ENCODE results near the gene PRR5. TPM values are rescaled to one million over a fixed set of nuclear protein-coding genes. Genes with fewer than 3 reads are reported as not detected.
A peak's percentile ranks its signal among the peaks of the same experiment; 100 is the strongest.

Gene PRR5
- total and polyA plus RNA-seq, 3 experiments from 2014 or later, result 26.4 to 175 (median 29.9) TPM

DNA sequence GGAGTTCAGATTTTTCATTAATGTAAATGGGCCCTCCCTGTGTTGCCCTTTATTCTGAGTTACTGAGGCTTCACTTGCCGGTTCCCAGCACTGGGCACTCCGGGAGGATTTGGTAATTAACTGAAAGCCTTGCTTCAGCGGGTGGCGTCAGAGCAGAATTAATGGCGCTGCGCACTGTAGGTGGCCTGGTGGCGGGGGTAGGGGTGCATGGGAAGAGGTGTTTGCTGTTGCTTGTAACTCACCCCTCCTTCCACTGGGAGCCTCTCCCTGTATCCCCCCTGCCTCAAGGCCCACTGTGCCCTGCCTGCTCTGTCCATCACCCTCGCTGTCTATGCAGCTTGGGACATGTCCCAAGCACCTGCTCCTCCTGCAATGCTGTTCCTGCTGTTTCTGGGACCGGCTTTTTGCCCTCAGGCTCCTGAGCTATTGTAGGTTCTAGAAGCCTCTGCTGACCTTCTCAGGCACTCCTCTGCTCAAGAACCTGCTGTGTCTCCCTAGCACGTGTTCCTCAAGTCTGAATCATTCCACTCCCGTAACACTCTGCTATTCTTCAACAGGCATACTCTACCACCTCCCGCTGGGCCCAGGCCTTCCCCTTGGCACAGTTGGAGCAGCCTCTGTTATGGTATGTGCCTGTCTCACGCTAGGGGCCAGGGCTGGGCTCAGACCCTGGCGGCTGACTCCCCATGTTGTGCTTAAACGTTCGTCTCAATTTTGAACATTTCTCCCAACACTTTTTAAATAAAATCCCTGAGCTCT is 74.8 kb downstream of the PRR5 start:
- Histone ChIP-seq H3K4me1 (ENCODE audit: insufficient read depth, low read length) (no peaks in the 10 kb centered on the region), H3K27ac (ENCODE audit: low read depth, low read length) (no peak overlapping the region), H3K27me3 (ENCODE audit: insufficient read depth, low read length, poor library complexity, severe bottlenecking) (no peaks in the 10 kb centered on the region), H3K9me3 (ENCODE audit: low read length) (no peaks in the 10 kb centered on the region), H3K4me3 (ENCODE audit: low read length) (no peak overlapping the region), H3K36me3 (ENCODE audit: insufficient read depth, low read length) (no peaks in the 10 kb centered on the region)
- peaks cover 5 to 14% of the 10 kb centered on the region in 2 donors for H3K27me3 Mint-ChIP-seq
- H3K36me3 Mint-ChIP-seq, result peaks cover under 1 to 17% (median 3%) of the 10 kb centered on the region in 3 donors
- peaks cover 15 to 20% (median 17%) of the 10 kb centered on the region in 5 donors for H3K9me3 Mint-ChIP-seq
- no peak overlapping the region for H3K4me3 Mint-ChIP-seq
- POLR2A ChIA-PET, result no interaction called here
- CTCF ChIA-PET, result interaction anchor here (1.7 kb wide), 1 partner anchor 17 kb away, joined by 3 read pairs; no protein-coding TSS in a partner anchor
- H3K4me1 Mint-ChIP-seq, result no peaks in the 10 kb centered on the region
- H3K27ac Mint-ChIP-seq, result no peak overlapping the region
- no peak for DNase-seq

DNA sequence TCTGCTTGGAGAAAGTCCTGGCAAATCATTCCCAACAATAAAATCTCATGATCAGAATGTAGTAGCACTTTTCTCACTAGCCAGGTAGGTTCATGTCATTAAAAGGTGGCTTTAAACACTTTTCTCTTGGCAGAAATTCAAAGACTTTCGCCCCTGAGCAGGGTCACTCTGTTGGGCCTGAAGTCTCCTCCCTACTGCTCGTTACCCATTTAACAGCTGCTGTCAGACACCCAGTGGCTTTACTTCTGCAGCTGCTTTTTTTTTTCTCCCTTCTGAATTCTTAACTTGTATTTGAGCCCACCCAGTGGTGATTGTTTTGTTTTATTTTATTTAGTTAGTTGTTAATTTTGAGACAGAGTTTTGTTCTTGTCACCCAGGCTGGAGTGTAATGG is 75.4 kb downstream of the PRR5 start:
- H3K4me1 Mint-ChIP-seq, result no peaks in the 10 kb centered on the region
- Histone ChIP-seq H3K4me3 (ENCODE audit: low read length) (no peak overlapping the region), H3K27ac (ENCODE audit: low read depth, low read length) (no peak overlapping the region), H3K36me3 (ENCODE audit: insufficient read depth, low read length) (no peaks in the 10 kb centered on the region), H3K4me1 (ENCODE audit: insufficient read depth, low read length) (no peaks in the 10 kb centered on the region), H3K27me3 (ENCODE audit: insufficient read depth, low read length, poor library complexity, severe bottlenecking) (no peaks in the 10 kb centered on the region), H3K9me3 (ENCODE audit: low read length) (no peaks in the 10 kb centered on the region)
- peaks cover 15 to 19% (median 17%) of the 10 kb centered on the region in 5 donors for H3K9me3 Mint-ChIP-seq
- CTCF ChIA-PET, result interaction anchor here (1.7 kb wide), 1 partner anchor 17 kb away, joined by 3 read pairs; no protein-coding TSS in a partner anchor
- H3K27me3 Mint-ChIP-seq, result peaks cover 4 to 15% of the 10 kb centered on the region in 2 donors
- H3K36me3 Mint-ChIP-seq, result peaks cover 0 to 16% (median 3%) of the 10 kb centered on the region in 3 donors
- H3K4me3 Mint-ChIP-seq, result no peak overlapping the region
- POLR2A ChIA-PET, result no interaction called here
- H3K27ac Mint-ChIP-seq, result no peak overlapping the region
- DNase-seq, result no peak

DNA sequence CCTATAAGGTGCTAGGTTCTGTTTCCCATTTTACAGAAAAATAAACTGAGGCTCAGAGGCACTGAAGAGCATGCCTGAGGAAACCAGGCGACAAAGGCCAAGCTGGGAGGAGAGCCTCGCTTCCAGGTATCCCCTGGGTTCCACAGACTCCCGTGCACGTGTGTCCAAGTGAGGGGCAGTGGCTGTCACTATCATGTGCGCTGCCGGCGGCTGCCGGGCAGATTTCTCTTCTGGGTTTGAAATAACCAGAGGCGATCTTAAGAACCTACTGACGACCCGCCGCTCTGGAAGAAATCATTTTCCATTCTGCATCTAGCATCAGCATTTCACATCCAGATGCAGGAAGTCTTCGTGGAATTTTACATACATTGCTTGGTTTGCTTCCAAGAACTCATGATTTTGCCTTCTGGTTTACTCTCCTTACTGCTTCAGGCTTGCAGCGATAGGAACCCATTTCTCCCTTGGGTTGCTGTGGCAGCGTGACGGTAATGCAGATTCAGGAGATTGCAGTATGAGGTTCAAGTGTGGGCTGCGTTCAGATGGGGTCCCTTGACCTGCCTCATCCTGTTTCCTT is 79.0 kb downstream of the PRR5 start:
- H3K36me3 ChIP-seq (ENCODE audit: insufficient read depth, low read length), result no peaks in the 10 kb centered on the region
- ChIA-PET POLR2A (no interaction called here), CTCF (no interaction called here)
- H3K9me3 ChIP-seq (ENCODE audit: low read length), result no peaks in the 10 kb centered on the region
- H3K4me3 ChIP-seq (ENCODE audit: low read length), result no peak overlapping the region
- Mint-ChIP-seq H3K9me3 (no peaks in the 10 kb centered on the region), H3K4me3 (no peak overlapping the region), H3K36me3 (no peaks in the 10 kb centered on the region), H3K27me3 (peaks cover 11 to 23% of the 10 kb centered on the region in 2 donors), H3K4me1 (no peaks in the 10 kb centered on the region), H3K27ac (peak overlapping the region in 1 of 8 donors; percentile 24)
- no peak overlapping the region for H3K27ac ChIP-seq (ENCODE audit: low read depth, low read length)
- DNase-seq, result no peak
- H3K4me1 ChIP-seq (ENCODE audit: insufficient read depth, low read length), result no peaks in the 10 kb centered on the region
- H3K27me3 ChIP-seq (ENCODE audit: insufficient read depth, low read length, poor library complexity, severe bottlenecking), result no peaks in the 10 kb centered on the region

DNA sequence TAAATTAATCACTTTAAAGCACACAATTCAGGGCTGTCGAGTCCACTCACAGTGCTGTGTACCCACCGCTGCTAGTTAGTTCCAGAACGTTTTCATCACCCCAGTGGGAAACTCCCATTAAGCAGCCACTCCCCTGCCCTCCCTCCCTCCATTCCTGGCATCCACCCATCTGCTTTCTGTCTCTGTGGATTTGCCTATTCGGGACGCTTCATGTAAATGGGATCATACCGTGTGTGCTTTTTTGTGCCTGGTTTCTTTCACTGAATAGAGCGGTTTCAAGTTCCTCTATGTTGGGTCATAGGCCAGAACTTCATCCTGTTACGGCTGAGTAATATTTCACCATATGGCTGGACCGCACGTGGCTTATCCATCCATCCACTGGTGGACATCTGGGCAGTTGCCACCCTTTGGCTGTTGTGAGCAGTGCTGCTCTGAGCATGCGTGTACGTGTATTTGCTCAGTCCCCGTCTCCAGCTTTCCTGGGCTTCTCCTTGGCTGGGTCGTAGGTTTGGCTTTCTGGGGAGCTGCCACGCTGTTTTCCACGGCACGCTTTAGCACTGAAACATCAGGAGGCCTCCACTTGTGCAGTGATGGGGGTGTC is 80.5 kb downstream of the PRR5 start:
- no peaks in the 10 kb centered on the region for H3K4me1 Mint-ChIP-seq
- ChIA-PET POLR2A (no interaction called here), CTCF (no interaction called here)
- no peak for DNase-seq
- H3K9me3 ChIP-seq (ENCODE audit: low read length), result no peaks in the 10 kb centered on the region
- peaks cover 11 to 23% of the 10 kb centered on the region in 2 donors for H3K27me3 Mint-ChIP-seq
- no peaks in the 10 kb centered on the region for H3K36me3 Mint-ChIP-seq
- no peak overlapping the region for H3K27ac ChIP-seq (ENCODE audit: low read depth, low read length)
- H3K36me3 ChIP-seq (ENCODE audit: insufficient read depth, low read length), result no peaks in the 10 kb centered on the region
- H3K4me3 ChIP-seq (ENCODE audit: low read length), result no peak overlapping the region
- H3K9me3 Mint-ChIP-seq, result no peaks in the 10 kb centered on the region
- H3K27ac Mint-ChIP-seq, result no peak overlapping the region
- no peak overlapping the region for H3K4me3 Mint-ChIP-seq
- no peaks in the 10 kb centered on the region for H3K4me1 ChIP-seq (ENCODE audit: insufficient read depth, low read length)
- no peaks in the 10 kb centered on the region for H3K27me3 ChIP-seq (ENCODE audit: insufficient read depth, low read length, poor library complexity, severe bottlenecking)

DNA sequence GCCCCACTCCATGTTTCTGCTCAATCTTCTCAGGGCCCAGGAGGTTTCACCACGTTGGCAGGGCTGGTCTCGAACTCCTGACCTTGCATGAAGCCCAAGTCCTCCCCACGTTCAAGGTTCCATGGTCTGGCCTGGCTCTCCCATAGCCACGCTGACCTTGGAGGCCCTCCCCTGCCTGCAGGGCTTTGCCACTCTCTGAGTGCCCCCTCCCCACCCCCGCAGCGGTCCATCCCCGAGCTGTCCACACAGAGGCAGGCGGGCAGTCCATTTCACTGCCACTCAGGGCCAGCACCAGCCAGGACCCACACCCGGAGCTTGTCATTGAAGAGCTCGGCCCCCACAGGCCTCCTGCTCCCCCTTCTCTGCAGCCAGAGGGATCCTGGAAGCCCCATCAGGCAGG is 81.1 kb downstream of the PRR5 start:
- H3K36me3 Mint-ChIP-seq, result no peaks in the 10 kb centered on the region
- Histone ChIP-seq H3K9me3 (ENCODE audit: low read length) (no peaks in the 10 kb centered on the region), H3K4me3 (ENCODE audit: low read length) (no peak overlapping the region), H3K36me3 (ENCODE audit: insufficient read depth, low read length) (no peaks in the 10 kb centered on the region), H3K4me1 (ENCODE audit: insufficient read depth, low read length) (no peaks in the 10 kb centered on the region), H3K27me3 (ENCODE audit: insufficient read depth, low read length, poor library complexity, severe bottlenecking) (no peaks in the 10 kb centered on the region), H3K27ac (ENCODE audit: low read depth, low read length) (no peak overlapping the region)
- peak overlapping the region in 1 of 7 donors; percentile 49 for H3K4me3 Mint-ChIP-seq
- peaks cover 12 to 23% of the 10 kb centered on the region in 2 donors for H3K27me3 Mint-ChIP-seq
- ChIA-PET CTCF (no interaction called here), POLR2A (no interaction called here)
- no peaks in the 10 kb centered on the region for H3K4me1 Mint-ChIP-seq
- H3K27ac Mint-ChIP-seq, result no peak overlapping the region
- no peaks in the 10 kb centered on the region for H3K9me3 Mint-ChIP-seq
- DNase-seq, result no peak

DNA sequence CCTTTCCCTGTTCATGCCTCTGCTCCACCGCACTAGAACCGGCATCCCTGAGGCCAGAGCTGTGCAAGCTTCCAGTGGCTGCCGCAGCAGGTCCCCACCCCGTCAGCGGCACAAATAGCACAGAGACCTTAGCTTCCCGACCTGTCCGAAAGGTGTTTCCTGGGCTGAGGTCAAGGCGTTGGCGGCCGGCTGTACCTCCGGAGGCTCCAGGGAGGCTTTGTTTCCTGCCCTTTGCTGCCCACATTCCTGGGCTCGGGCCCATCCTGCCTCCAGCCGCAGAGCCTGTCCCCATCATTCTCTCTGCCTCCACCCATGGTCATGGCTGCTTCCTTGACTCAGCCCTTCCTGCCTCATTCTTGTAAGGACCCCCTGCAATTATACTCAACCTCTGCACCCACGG is 81.6 kb downstream of the PRR5 start:
- H3K4me3 Mint-ChIP-seq, result no peak overlapping the region
- ChIA-PET POLR2A (no interaction called here), CTCF (no interaction called here)
- no peaks in the 10 kb centered on the region for H3K9me3 Mint-ChIP-seq
- no peak overlapping the region for H3K27ac Mint-ChIP-seq
- Histone ChIP-seq H3K9me3 (ENCODE audit: low read length) (no peaks in the 10 kb centered on the region), H3K27me3 (ENCODE audit: insufficient read depth, low read length, poor library complexity, severe bottlenecking) (no peaks in the 10 kb centered on the region), H3K36me3 (ENCODE audit: insufficient read depth, low read length) (no peaks in the 10 kb centered on the region), H3K4me1 (ENCODE audit: insufficient read depth, low read length) (no peaks in the 10 kb centered on the region), H3K4me3 (ENCODE audit: low read length) (no peak overlapping the region), H3K27ac (ENCODE audit: low read depth, low read length) (no peak overlapping the region)
- H3K4me1 Mint-ChIP-seq, result no peaks in the 10 kb centered on the region
- H3K27me3 Mint-ChIP-seq, result peaks cover 12 to 22% of the 10 kb centered on the region in 2 donors
- no peak for DNase-seq
- H3K36me3 Mint-ChIP-seq, result no peaks in the 10 kb centered on the region

DNA sequence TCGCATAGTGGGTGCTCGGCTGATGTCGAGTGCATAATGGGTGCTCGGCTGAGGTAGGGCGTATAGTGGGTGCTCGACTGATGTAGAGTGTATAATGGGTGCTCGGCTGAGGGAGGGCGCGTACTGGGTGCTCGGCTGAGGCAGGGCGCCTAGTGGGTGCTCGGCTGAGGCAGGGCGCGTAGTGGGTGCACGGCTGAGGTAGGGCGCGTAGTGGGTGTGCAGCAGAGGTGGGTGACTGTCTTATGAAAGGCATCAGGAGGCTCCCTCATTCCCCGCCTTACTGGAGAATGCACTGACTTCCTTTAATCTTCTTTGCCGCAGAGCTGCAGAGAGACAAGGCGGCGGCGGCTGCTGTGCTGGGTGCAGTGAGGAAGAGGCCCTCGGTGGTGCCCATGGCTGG is 84.1 kb downstream of the PRR5 start:
- H3K4me1 ChIP-seq (ENCODE audit: insufficient read depth, low read length), result no peaks in the 10 kb centered on the region
- Mint-ChIP-seq H3K4me1 (no peaks in the 10 kb centered on the region), H3K4me3 (no peak overlapping the region), H3K27me3 (peaks cover 12 to 13% of the 10 kb centered on the region in 2 donors), H3K27ac (no peak overlapping the region), H3K36me3 (no peaks in the 10 kb centered on the region), H3K9me3 (no peaks in the 10 kb centered on the region)
- H3K36me3 ChIP-seq (ENCODE audit: insufficient read depth, low read length), result no peaks in the 10 kb centered on the region
- DNase-seq, result no peak
- H3K27ac ChIP-seq (ENCODE audit: low read depth, low read length), result no peak overlapping the region
- ChIA-PET CTCF (no interaction called here), POLR2A (no interaction called here)
- H3K9me3 ChIP-seq (ENCODE audit: low read length), result no peaks in the 10 kb centered on the region
- H3K27me3 ChIP-seq (ENCODE audit: insufficient read depth, low read length, poor library complexity, severe bottlenecking), result no peaks in the 10 kb centered on the region
- no peak overlapping the region for H3K4me3 ChIP-seq (ENCODE audit: low read length)

DNA sequence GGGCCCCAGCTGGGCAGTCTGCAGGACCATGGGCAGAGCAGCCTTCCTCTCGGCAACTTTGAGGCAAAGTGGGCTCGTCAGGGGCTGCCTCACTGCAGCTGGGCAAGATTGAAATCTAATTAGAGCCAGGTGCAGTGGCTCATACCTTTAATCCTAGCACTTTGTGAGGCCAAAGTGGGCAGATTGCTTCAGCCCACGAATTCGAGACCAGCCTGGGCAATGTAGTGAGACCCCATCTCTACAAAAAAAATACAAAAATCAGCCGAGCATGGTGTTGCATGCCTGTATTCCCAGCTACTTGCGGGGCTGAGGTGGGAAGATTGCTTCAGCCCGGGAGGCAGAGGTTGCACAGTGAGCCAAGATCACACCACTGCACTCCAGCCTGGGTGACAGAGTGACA is 84.6 kb downstream of the PRR5 start:
- H3K9me3 Mint-ChIP-seq, result no peaks in the 10 kb centered on the region
- Histone ChIP-seq H3K9me3 (ENCODE audit: low read length) (no peaks in the 10 kb centered on the region), H3K27me3 (ENCODE audit: insufficient read depth, low read length, poor library complexity, severe bottlenecking) (no peaks in the 10 kb centered on the region), H3K4me1 (ENCODE audit: insufficient read depth, low read length) (no peaks in the 10 kb centered on the region), H3K27ac (ENCODE audit: low read depth, low read length) (no peak overlapping the region), H3K4me3 (ENCODE audit: low read length) (no peak overlapping the region), H3K36me3 (ENCODE audit: insufficient read depth, low read length) (no peaks in the 10 kb centered on the region)
- no peak overlapping the region for H3K27ac Mint-ChIP-seq
- H3K27me3 Mint-ChIP-seq, result peaks cover 12 to 13% of the 10 kb centered on the region in 2 donors
- DNase-seq, result no peak
- no peaks in the 10 kb centered on the region for H3K36me3 Mint-ChIP-seq
- H3K4me3 Mint-ChIP-seq, result peak overlapping the region in 1 of 7 donors; percentile 63
- ChIA-PET POLR2A (no interaction called here), CTCF (no interaction called here)
- H3K4me1 Mint-ChIP-seq, result no peaks in the 10 kb centered on the region

All from CD8-positive, alpha-beta memory T cell (primary cell).